ENCODE measurements around the gene ZNF467.

DNA sequence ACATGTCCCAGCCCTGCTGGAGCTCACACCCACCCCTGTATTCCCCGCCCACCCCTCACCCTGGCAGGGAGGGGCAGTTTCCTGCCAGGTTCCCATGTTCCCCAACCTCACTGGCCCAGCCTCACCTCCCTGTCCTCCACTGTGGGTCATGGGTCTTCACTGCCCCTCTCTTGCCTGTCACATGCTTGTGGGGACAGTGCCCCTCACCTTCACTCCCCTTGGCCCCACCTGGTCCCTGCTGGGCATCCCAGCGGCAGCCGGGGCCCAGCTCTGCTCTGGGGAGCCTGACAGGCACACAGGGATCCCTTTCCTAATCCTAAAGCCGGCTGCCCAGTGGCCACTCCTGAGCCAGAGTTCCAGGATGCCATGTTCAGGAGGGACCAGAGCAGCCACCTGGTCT, 43.4 kb upstream of the ZNF467 start:
- TF ChIP-seq GATA2 (IDR thresholded peaks at IDR 0.05; ENCODE audit: low read depth, low read length) (no peak), GATA3 (IDR thresholded peaks at IDR 0.05; ENCODE audit: low read depth, low read length) (no peak)
